SU-DHL-6 (cell line): ENCODE measurements around the gene TNNT2.

Experiments
- H2AFZ ChIP-seq: fragments of 200-600 bp; sonication (generic); 2 replicates; pipeline ENCODE4 v1.6.1; 2014; ENCODE audit warnings: low read depth, mild to moderate bottlenecking, moderate library complexity, mixed read lengths, antibody characterized with exemption, low read length; ENCODE audit not compliant: severe bottlenecking
- H3F3A ChIP-seq: fragments of 200-600 bp; shearing (Covaris generic); 2 replicates; pipeline ENCODE4 v1.6.0; 2016; ENCODE audit warnings: antibody characterized with exemption, mild to moderate bottlenecking; ENCODE audit not compliant: insufficient read depth
- H3K27ac ChIP-seq: fragments of 200-600 bp; sonication (generic); 2 replicates; pipeline ENCODE4 v1.5.1; 2016; ENCODE audit warnings: low read depth, mild to moderate bottlenecking, low read length, moderate library complexity, mixed read lengths
- H3K27me3 ChIP-seq: fragments of 200-600 bp; sonication (generic), shearing (Covaris generic); 2 replicates; pipeline ENCODE4 v1.6.0; 2014; ENCODE audit warnings: mild to moderate bottlenecking, low read length
- H3K36me3 ChIP-seq: fragments of 200-600 bp; sonication (generic); 2 replicates; pipeline ENCODE4 v1.6.1; 2014; ENCODE audit warnings: mild to moderate bottlenecking, low read length, mixed read lengths
- H3K4me2 ChIP-seq: fragments of 300-600, 200-600 bp; shearing (Covaris generic), sonication (generic); 2 replicates; pipeline ENCODE4 v1.6.0; 2014; ENCODE audit warnings: low read length, low read depth, mild to moderate bottlenecking; ENCODE audit not compliant: poor library complexity, severe bottlenecking
- H3K4me3 ChIP-seq: fragments of 200-600 bp; sonication (generic); 2 replicates; pipeline ENCODE4 v1.5.1; 2014; ENCODE audit warnings: antibody characterized with exemption, low read length, mild to moderate bottlenecking, mixed read lengths; ENCODE audit not compliant: insufficient read depth, poor library complexity, severe bottlenecking
- H3K79me2 ChIP-seq: fragments of 200-600 bp; sonication (generic); 2 replicates; pipeline ENCODE4 v1.6.1; 2014; ENCODE audit warnings: mild to moderate bottlenecking, low read length, moderate library complexity; ENCODE audit not compliant: insufficient read depth
- H3K9ac ChIP-seq: fragments of 200-600 bp; sonication (generic); 2 replicates; pipeline ENCODE4 v1.7.0; 2014; ENCODE audit warnings: mild to moderate bottlenecking, low read length
- H3K9me2 ChIP-seq: fragments of 200-600 bp; sonication (generic); replicated peaks from 2 replicates; pipeline ENCODE4 v1.6.1; 2014; ENCODE audit warnings: low read length; ENCODE audit not compliant: insufficient read depth
- H3K9me3 ChIP-seq: fragments of 200-600 bp; sonication (generic); 2 replicates; pipeline ENCODE4 v1.6.1; 2014; ENCODE audit warnings: low read length, mixed read lengths; ENCODE audit not compliant: insufficient read depth
- H4K20me1 ChIP-seq: fragments of 200-600 bp; sonication (generic); 2 replicates; pipeline ENCODE4 v1.6.1; 2014; ENCODE audit warnings: low read depth, mild to moderate bottlenecking, antibody characterized with exemption, low read length, moderate library complexity, mixed read lengths
- EZH2phosphoT487 ChIP-seq: fragments of 200-600 bp; sonication (generic), shearing (Covaris generic); conservative IDR thresholded peaks from 2 replicates; pipeline ENCODE4 v1.6.1; 2018; ENCODE audit warnings: mild to moderate bottlenecking, antibody characterized with exemption, low read length, moderate library complexity, mixed read lengths
- TF ChIP-seq, protein P1 (sequence below): fragments of 200-600 bp; sonication (generic); IDR thresholded peaks from one replicate; pipeline ENCODE4 v1.5.1; 2017; ENCODE audit warnings: antibody characterized with exemption, mild to moderate bottlenecking, low read length, moderate library complexity; ENCODE audit not compliant: insufficient read depth, poor library complexity, severe bottlenecking

The TNNT2 gene

GRCh38 chr1:201325678-201326060, 51.8 kb downstream of the TNNT2 start:
- H3K9me3 ChIP-seq: no peaks in the 10 kb centered on the region
- H3K36me3 ChIP-seq: no peaks in the 10 kb centered on the region
- TF ChIP-seq, protein P1, sequence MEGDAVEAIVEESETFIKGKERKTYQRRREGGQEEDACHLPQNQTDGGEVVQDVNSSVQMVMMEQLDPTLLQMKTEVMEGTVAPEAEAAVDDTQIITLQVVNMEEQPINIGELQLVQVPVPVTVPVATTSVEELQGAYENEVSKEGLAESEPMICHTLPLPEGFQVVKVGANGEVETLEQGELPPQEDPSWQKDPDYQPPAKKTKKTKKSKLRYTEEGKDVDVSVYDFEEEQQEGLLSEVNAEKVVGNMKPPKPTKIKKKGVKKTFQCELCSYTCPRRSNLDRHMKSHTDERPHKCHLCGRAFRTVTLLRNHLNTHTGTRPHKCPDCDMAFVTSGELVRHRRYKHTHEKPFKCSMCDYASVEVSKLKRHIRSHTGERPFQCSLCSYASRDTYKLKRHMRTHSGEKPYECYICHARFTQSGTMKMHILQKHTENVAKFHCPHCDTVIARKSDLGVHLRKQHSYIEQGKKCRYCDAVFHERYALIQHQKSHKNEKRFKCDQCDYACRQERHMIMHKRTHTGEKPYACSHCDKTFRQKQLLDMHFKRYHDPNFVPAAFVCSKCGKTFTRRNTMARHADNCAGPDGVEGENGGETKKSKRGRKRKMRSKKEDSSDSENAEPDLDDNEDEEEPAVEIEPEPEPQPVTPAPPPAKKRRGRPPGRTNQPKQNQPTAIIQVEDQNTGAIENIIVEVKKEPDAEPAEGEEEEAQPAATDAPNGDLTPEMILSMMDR: no peak
- TF ChIP-seq EZH2phosphoT487: no peak

GRCh38 chr1:201324821-201325677, 52.4 kb downstream of the TNNT2 start:
- no peak overlapping the region for H3K4me3 ChIP-seq
- H4K20me1 ChIP-seq: no peaks in the 10 kb centered on the region
- H3K79me2 ChIP-seq: no peaks in the 10 kb centered on the region
- H2AFZ ChIP-seq: no peak overlapping the region
- H3K27ac ChIP-seq: no peak overlapping the region
- H3K9me3 ChIP-seq: no peaks in the 10 kb centered on the region
- no peak overlapping the region for H3K9ac ChIP-seq
- no peaks in the 10 kb centered on the region for H3K27me3 ChIP-seq
- no peak for TF ChIP-seq EZH2phosphoT487
- TF ChIP-seq, protein P1: no peak
- H3F3A ChIP-seq: no peaks in the 10 kb centered on the region
- no peaks in the 10 kb centered on the region for H3K9me2 ChIP-seq
- no peaks in the 10 kb centered on the region for H3K36me3 ChIP-seq
- no peak overlapping the region for H3K4me2 ChIP-seq

More at GRCh38 chr1:201325678-201326060, 51.8 kb downstream of the TNNT2 start:
- Histone ChIP-seq H3K27ac (no peak overlapping the region), H2AFZ (no peak overlapping the region), H4K20me1 (no peaks in the 10 kb centered on the region), H3K79me2 (no peaks in the 10 kb centered on the region), H3K9me2 (no peaks in the 10 kb centered on the region), H3K4me3 (no peak overlapping the region), H3K4me2 (no peak overlapping the region), H3K9ac (no peak overlapping the region), H3F3A (no peaks in the 10 kb centered on the region), H3K27me3 (no peaks in the 10 kb centered on the region)

GRCh38 chr1:201324306-201324705, 53.2 kb downstream of the TNNT2 start:
- H2AFZ ChIP-seq: no peak overlapping the region
- no peaks in the 10 kb centered on the region for H3K9me3 ChIP-seq
- H3K9ac ChIP-seq: no peak overlapping the region
- H3K9me2 ChIP-seq: no peaks in the 10 kb centered on the region
- no peak overlapping the region for H3K27ac ChIP-seq
- no peaks in the 10 kb centered on the region for H4K20me1 ChIP-seq
- H3K79me2 ChIP-seq: no peaks in the 10 kb centered on the region
- TF ChIP-seq EZH2phosphoT487: no peak
- TF ChIP-seq, protein P1: no peak
- H3K4me3 ChIP-seq: no peak overlapping the region
- no peaks in the 10 kb centered on the region for H3F3A ChIP-seq
- H3K27me3 ChIP-seq: no peaks in the 10 kb centered on the region
- no peaks in the 10 kb centered on the region for H3K36me3 ChIP-seq
- no peak overlapping the region for H3K4me2 ChIP-seq
